HG03060 (cell line): ENCODE results near the gene SLC25A23.
"Not testable (repeated sequence)": the region's sequence is repeated elsewhere in the genome, so short reads cannot be mapped to it uniquely, and the experiment has no call there.

ENCODE experiments used
- ATAC-seq: cut with Tn5 transposase; IDR thresholded peaks from one replicate; pipeline ENCODE4 v1.9.1; 2021; ENCODE audit warnings: low read depth, moderate number of reproducible peaks; ENCODE audit not compliant: unreplicated experiment

Gene SLC25A23

DNA sequence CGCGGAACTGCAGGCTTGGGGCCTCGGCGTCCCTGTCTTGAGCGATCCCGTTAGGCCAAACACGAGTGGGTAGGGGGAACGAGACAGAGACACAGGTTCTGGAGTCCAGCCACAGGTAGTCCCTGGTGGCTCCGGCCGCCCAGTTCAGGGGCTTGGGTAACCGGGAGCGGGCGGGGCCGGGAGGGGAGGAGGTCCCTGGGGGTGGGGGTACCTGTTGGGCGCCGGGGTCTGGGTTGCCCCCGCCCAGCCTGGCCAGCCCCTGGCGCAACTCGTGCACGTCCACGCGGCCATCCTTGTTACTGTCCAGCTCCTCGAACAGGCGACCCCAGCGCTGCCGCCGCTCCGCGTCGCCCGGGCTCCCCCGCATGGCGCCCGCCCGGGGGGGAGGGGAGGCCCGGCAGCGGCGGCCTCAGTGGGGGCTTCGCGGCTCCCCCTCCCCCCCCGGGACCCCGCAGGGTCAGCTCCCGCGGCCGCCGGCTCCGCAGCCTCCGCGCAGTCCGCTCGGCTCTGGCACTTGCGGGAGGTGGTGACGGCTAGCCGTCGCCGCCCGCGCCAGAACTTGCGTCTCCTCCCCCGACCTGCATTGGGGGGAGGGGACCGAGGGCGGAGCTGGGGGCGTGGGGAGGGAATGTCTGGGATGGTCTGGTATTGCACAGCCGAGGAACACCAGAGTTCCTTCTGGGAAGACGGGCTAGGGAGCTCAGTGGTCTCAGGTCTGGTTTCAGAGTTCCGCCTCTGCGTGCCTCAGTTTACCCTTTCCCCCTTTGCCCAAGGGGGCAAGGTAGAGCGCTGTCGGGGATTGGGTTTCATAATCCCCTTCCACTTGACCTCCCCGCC, at the start of gene SLC25A23:
SLC25A23 (minus strand) TSS at position 531 of the 837 bp plus-strand sequence; CDS start at position 367, 164 bp downstream.
- peak; percentile 11 for ATAC-seq

DNA sequence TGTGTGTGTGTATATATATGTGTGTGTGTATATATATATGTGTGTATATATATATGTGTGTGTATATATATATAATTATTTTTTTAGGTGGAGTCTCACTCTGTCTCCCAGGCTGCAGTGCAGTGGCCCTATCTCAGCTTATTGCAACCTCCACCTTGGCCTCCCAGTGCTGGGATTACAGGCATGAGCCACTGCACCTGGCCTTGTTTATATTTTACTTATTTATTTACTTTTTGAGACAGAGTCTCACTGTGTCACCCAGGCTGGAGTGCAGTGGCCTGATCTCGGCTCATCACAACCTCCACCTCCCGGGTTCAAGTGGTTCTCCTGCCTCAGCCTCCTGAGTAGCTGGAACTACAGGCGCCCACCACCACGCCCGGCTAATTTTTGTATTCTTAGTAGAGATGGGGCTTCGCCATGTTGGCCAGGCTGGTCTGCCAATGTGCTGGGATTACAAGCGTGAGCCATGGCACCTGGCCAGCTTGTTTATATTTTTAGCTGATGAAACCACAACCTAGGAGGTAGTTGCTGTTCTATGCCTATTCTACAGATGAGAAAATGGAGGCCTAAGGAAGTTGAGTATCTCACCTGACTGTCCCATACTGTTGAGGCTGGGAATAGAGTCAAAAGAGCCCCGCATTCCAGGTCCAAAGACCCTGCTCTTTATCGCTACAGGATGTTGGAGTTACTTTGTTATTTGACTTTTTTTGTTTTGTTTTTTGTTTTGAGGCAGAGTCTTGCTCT, 48.6 kb upstream of the SLC25A23 start:
- not testable (repeated sequence) for ATAC-seq

DNA sequence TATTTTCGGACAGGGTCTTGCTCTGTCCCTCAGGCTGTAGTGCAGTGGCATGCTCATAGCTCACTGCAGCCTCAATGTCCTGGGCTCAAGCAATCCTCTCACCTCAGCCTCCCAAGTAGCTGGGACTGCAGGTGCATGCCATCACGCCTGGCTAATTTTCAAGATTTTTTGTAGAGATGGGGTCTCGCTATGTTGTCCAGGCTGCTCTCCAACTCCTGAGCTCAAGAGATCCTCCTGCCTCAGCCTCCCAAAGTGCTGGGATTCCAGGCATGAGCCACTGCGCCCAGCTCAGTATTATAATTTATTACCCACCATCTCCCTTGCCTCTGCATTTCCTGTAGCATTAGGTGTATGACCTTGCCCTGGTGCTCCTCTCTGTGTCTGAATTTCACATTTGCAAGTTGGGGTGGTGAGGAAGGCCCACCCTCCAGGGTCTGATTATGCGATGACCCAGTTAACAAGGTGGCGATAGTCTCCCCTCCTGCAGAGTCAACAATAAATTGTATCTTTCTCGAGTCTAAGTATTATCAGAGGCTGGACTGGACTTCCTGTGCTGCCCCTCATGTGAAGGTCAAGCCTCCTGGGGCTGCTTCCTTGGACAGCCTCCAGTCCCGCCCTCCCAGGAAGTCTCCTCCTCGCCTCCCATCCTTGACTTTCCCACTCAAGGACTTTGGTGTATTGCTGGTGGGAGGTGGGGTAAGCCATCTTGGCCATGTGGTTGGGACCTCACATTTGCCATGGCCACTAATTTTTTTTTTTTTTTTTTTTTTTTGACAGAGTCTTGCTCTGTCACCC, 44.0 kb upstream of the SLC25A23 start:
- ATAC-seq: no peak

DNA sequence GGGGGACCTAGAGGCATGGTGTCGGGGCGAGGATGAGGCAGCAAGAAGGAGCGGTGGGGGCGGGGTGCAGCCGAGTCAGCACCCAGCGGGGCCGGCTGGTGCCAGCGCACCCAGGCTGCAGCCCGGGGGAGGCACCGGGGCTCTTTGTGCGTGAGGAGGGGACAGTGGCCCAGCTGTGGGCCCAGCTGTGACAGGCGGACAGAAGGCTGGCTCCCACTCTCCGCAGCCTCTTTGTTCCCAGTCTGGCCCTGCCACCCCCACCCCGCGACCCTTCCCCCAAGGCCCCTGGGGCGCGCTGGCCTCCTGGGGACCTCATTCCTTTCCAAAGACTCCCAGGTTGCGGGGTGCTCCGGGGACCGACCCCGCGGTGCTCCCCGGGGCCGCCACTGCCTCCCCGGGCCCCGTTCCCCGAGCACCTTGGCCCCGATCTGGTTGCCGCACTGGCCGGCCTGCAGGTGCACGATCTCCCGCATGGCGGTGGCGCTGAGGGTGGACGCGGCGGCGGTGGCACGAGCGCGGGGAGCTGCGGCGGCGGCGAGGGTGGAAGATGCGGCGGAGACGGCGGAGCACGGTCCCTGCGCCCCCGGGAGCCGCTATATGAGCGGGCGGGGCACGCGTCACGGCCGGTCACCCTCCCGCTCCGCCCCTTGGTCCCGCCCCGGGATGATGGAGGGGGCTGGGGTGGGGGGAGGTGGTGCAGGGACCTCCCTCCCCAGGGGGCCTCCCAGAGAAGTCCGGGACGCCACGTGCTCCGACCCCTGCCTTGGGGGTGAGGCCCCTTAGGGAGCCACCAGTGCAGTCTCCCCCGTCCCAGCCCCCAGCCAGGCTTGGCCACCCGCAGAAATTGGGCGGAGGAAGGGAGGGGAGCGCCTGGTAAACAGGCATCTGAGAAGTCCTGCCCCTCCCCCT, 42.4 kb upstream of the SLC25A23 start, which contains the start of gene TUBB4A:
TUBB4A (minus strand) TSS at position 570 of the 909 bp plus-strand sequence; CDS start at position 473, 97 bp downstream.
- ATAC-seq: no peak

DNA sequence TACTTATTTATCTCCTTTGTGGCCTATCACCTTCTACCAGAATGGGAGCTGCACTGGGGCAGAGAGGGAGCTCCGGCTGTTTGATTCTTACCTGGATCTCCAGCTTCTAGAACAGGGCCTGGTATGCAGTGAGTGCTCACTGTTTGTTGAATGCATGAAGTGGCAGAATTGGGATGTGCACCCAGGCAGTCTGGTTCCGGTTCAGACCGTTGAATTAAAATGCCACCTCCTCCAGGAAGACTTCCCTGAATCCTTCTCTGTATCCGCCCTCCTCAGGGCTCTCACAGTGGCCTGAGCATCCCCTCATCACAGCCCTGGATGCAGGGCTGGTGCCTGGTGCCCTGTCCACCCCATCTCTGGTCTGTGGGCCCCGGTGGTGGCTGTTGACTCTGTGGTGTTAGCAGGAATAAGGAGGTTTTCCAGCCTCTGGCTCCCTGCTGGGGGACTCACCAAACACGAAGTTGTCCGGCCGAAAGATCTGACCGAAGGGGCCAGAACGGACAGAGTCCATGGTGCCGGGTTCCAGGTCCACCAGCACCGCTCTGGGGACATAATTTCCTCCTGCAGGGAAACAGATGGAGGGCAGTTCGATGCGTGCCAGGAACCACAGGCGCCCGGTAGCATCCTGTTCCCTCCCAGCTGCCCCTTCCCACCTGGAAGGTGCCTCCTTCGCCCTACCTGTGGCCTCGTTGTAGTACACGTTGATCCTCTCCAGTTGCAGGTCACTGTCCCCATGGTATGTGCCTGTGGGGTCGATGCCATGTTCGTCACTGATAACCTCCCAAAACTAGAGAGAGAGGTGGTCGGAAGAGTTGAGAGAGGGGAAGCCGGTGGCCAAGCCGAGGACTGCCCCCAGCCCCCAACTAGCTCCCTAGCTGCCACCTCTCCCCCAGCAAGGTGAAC, 41.5 kb upstream of the SLC25A23 start:
- no peak for ATAC-seq

DNA sequence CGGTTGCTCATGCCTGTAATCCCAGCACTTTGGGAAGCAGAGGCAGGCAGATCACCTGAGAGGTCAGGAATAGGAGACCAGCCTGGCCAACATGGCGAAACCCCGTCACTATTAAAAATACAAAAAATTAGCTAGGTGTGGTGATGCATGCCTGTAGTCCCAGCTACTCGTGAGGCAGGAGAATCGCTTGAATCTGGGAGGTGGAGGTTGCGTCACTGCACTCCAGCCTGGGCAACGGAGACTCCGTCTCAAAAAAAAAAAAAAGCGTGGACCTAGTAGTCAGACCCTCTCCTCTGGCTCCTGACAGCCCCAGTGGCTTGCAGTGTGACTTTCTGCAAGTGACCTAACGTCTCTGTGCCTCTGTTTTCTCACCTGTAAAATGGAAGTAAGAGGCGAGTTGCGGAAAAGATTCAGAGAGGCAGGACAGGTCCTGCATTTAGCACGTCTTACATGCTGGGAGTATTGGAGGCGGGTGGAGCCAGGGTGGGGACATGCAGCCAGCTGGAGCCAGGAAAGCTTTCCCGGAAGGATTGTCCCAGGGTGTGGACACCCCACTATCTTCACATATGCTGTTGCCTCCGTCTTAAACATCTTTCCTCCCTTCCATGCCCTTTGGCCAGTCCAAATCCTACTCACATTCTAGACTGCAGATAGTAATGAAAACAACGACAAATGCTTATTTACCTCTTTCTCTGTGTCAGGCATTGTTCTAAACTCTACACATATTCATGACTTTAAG, 39.6 kb upstream of the SLC25A23 start:
- ATAC-seq: no peak

DNA sequence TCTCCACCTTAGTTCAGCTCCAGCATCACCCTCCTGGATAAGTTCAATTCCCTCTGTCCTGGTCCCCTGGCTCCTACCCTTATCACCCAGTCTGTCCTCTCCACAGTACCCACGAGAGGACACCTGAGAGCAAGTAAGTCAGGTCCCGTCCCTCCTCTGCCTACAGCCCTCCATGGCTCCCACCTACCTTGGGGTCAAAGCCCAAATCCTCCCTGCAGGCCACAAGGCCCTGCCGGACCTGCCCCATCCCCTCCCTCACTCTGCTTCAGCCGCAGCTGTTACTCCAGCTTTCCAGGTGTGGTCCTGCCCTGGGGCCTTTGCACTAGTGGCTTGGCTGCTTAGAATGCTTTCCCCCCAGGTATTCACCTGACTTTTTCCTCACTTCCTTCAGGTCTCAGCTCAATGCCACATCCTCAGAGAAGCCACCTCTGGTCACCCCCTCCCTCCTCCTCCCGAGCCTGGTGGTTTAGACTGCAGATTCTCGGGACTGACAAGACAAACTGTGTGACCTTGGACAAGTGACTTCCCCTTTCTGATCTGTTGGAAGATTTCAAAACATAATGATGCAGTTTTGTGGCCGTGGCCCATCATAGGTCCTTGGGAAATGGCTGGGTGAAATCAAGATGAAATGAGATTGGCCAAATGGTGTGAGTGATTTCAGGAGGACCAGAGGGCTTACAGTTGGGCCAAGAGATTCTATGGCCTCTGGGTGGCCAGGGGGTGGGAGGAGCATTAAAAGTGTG, 38.9 kb upstream of the SLC25A23 start:
- ATAC-seq: no peak

DNA sequence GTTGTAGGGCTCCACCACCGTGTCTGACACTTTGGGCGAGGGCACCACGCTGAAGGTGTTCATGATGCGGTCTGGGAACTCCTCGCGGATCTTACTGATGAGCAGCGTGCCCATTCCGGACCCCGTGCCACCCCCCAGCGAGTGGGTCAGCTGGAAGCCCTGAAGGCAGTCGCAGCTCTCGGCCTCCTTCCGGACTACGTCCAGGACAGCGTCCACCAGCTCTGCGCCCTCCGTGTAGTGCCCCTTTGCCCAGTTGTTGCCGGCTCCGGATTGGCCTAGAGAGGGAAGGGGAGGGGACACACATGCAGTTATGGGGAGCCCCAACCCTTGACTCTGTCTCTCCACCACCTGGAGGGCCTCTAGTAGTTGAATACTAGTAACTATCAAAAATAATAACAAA, 36.4 kb upstream of the SLC25A23 start:
- no peak for ATAC-seq

DNA sequence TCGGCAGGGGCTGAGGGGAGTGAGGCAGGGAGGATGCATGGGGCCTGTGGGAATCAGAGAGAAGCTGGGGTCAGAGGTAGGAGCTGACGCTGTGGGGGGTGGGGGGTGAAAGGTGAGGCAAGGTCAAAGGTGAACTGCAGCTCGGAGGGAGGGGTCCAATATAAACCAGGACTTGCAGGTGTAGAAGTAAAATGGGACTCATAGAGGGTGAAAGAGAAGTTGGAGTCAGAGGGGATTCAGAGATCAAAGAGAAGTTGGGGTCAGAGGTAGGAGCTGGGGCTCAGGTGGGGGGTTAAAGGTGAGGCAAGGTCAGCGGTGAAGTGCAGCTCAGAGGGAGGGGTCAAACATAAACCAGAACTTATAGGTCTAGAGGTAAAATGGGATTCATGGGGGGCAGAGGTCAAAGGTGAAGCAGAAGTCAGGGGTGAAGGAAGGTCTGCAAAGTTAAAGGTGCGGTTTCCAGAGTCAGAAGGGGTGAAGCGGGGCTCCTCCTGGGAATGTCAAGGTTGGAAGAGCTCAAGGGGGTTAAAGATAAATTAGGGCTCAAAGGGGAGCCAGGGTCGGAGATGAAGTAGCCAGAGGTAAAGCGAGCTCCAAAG, 34.9 kb upstream of the SLC25A23 start:
- ATAC-seq: no peak

DNA sequence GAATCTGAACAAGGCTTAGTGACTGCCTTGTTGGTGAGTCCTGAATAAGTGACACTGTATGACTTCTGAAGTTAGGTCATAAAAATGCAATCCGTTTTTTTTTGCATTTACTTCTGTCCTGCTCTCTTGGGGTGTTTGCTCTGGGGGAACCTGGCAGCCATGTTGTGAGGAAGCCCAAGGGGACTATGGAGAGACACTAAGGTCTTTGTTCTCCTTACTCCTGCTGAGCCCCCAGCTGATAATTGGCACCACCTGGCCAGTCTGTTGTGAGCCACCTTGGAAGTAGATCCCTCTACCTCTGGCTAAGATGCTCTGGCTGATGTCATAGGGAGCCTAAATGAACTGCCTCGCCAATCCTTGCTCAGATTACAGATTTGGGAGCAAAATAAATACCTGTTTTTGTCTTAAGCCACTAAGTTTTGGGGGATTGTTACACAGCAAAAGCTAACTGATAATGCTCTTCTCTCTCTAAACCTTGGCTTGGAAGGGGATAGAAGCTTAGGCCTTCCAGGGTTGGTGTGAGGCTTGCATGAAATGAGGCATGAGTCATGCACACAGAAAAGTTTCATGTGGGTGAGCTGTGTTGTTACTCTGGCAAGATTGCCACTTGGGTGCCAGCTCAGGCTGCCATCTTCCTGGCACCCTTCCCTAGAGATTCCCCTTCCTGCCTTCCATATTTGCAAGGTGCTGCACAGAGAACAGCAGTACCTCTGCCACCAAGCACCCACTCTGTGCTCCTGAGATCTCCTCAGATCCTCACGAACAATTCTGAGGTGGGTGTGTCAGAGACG, 32.4 kb upstream of the SLC25A23 start:
- no peak for ATAC-seq

DNA sequence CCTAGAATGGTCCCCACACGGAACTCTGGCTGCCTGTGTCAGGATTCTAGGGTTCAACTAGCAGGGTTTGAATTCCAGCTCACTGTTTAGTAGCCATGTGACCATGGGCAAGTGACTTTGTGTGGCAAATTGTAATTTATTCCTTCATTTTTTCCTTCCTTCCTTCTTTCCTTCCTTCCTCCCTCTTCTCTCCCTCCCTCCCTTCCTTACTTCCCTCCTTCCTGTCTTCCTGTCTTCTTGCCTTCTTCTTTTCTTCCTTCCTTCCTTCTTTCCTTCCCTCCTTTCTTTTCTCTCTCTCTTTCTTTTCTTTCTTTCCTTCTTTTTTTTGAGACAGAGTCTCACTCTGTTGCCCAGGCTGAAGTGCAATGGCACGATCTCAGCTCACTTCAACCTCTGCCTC, 30.5 kb upstream of the SLC25A23 start:
- ATAC-seq: no peak

DNA sequence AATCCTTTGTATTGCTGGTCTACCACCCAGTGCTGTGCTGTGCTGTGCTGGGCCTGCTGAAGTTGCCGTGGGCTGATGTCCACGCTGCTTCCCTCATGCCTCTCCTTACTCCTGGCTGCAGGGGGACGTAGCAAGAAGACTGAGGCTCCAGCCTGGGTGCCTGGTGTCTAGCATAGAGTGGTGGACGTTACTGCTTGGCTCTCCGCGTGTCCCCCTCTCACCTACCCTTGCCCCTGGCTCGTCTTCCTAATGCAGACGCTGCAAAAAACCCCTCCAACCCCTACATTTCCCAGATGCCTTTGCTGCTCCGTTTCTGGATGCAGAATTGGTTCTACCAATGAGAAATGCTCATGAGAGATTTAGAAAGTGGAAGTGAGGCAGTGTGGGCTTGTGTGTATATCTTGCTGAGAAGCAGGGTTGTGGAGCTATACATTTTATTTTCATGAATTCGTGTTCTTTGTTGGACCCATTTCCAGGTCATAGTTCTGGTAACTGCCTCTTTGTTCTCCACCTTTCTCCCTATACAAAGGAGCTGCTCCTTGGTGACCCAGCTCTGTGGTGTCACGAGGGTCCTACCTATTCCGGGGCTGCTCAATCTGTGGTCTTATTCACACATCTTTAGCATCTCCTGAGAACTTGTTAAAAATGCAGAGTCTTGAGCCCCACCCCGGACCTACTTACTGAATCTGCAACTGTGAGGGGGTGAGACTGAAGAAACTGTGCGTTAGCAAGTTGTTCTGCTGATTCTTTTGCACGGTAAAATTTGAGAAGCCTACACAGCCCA, 29.9 kb upstream of the SLC25A23 start:
- no peak for ATAC-seq

DNA sequence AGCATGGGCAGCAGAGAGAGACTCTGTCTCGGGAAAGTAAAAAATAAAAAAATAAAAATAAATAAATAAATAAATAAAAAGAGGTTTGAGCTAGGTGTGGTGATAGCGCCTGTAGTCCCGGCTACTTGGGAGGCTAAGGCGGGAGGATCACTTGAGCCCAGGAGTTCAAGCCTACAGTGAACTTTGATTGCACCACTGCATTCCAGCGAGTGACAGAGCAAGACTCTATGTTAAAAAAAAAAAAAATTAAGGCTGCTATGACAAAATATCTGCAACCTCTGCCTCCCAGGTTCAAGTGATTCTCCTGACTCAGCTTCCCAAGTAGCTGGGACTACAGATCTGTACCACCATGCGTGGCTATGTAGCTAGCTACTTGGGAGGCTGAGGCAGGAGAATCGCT, 25.2 kb upstream of the SLC25A23 start:
- ATAC-seq: no peak

DNA sequence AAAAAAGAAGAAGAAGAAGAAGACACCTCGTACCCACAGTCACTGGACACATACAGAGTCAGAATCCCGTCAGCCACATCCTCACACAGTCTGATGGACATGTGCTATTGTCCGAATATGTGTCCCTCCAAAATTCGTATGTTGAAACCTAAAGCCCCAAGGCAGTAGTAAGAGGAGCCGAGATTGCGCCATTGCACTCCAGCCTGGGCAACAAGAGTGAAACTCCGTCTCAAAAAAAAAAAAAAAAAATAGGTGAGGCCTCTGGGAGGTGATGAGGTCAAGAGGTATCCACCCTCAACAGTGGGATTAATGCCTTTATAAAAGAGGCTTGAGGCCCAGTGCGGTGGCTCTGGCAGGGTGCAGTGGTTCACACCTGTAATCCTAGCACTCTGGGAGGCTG, 24.6 kb upstream of the SLC25A23 start:
- ATAC-seq: no peak

DNA sequence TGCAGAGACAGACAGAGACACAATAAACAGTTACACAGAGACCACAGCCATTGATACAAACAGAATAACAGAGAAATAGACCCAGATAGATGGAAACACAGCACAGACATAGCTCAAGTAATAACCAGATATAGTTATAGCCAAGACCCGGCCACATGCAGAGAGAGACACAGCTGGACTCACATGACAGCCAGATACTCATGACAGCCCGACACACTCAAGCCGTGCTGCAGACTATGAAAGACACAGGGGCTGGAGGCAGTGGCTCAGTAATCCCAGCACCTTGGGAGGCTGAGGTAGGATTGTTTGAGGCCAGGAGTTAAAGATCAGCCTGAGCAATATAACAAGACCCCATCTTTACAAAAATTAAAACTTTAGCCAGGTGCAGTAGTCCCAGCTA, 23.6 kb upstream of the SLC25A23 start:
- ATAC-seq: no peak

DNA sequence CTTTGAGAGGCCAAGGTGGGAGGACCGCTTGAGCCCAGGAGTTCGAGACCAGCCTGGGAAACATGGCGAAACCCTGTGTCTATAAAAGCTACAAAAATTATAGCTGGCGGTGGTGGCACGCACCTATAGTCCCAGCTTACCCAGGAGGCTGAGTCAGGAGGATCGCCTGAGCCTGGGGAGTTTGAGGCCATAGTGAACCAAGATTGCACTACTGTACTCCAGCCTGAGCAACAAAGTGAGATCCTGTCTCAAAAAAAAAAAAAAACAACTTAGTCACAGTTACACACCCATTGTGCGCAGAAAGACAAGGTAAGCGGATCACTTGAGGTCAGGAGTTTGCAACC, 22.7 kb upstream of the SLC25A23 start:
- ATAC-seq: no peak
